HEK293 (cell line): ENCODE data around the gene GPR39.

Source experiments
- CTCF ChIP-seq: fragments of 450-650 bp; formaldehyde crosslinking; IDR thresholded peaks from 2 replicates; pipeline ENCODE4 v1.5.1; 2016; ENCODE audit warnings: missing biosample characterization, missing genetic modification characterization
- KLF16 ChIP-seq: fragments of 450-650 bp; formaldehyde crosslinking; IDR thresholded peaks from 2 replicates; pipeline ENCODE4 v1.5.1; 2017; ENCODE audit warnings: missing biosample characterization, missing genetic modification characterization
- REST ChIP-seq: fragments of 450-650 bp; formaldehyde crosslinking; IDR thresholded peaks from 2 replicates; pipeline ENCODE4 v1.5.1; 2016; ENCODE audit warnings: missing biosample characterization, missing genetic modification characterization
- SCRT1 ChIP-seq: fragments of 450-650 bp; formaldehyde crosslinking; IDR thresholded peaks from 2 replicates; pipeline ENCODE4 v1.5.1; 2016; ENCODE audit warnings: missing biosample characterization, missing genetic modification characterization, borderline replicate concordance
- TRIM28 ChIP-seq: IDR thresholded peaks from 2 replicates; pipeline ENCODE4 v1.6.1; 2011; ENCODE audit warnings: low read length, control low read depth, borderline replicate concordance
- ZBTB26 ChIP-seq: fragments of 450-650 bp; formaldehyde crosslinking; optimal IDR thresholded peaks from 2 replicates; pipeline ENCODE3; 2016; ENCODE audit warnings: missing biosample characterization, mild to moderate bottlenecking, missing genetic modification characterization
- ZBTB48 ChIP-seq: fragments of 450-650 bp; formaldehyde crosslinking; IDR thresholded peaks from 2 replicates; pipeline ENCODE4 v1.5.1; 2016; ENCODE audit warnings: missing biosample characterization, missing genetic modification characterization
- ZFP3 ChIP-seq: fragments of 450-650 bp; formaldehyde crosslinking; IDR thresholded peaks from 2 replicates; pipeline ENCODE4 v1.5.1; 2016; ENCODE audit warnings: low read depth, missing biosample characterization, missing genetic modification characterization
- ZNF311 ChIP-seq: fragments of 450-650 bp; formaldehyde crosslinking; IDR thresholded peaks from 2 replicates; pipeline ENCODE4 v1.5.1; 2017; ENCODE audit warnings: missing biosample characterization, missing genetic modification characterization, borderline replicate concordance
- ZNF510 ChIP-seq: fragments of 450-650 bp; formaldehyde crosslinking; IDR thresholded peaks from 2 replicates; pipeline ENCODE4 v1.5.1; 2018; ENCODE audit warnings: mild to moderate bottlenecking, missing genetic modification characterization, missing biosample characterization; ENCODE audit not compliant: insufficient replicate concordance
- ZNF561 ChIP-seq: fragments of 450-650 bp; IDR thresholded peaks from 2 replicates; pipeline ENCODE4 v1.5.1; 2018; ENCODE audit warnings: missing biosample characterization, missing genetic modification characterization, borderline replicate concordance
- ZNF571 ChIP-seq: fragments of 450-650 bp; formaldehyde crosslinking; IDR thresholded peaks from 2 replicates; pipeline ENCODE4 v1.5.0; 2017; ENCODE audit warnings: missing biosample characterization, missing genetic modification characterization
- TF ChIP-seq, protein P1 (sequence below): IDR thresholded peaks from 2 replicates; pipeline ENCODE4 v1.6.1; 2011; ENCODE audit warnings: mild to moderate bottlenecking, low read depth, low read length, borderline replicate concordance
- TF ChIP-seq, protein P2 (sequence below): fragments of 450-650 bp; formaldehyde crosslinking; IDR thresholded peaks from 2 replicates; pipeline ENCODE4 v1.5.1; 2016; ENCODE audit warnings: missing biosample characterization, missing genetic modification characterization, borderline replicate concordance

GRCh38 chr2:132652474-132652873, 235.9 kb downstream of the GPR39 start:
- no peak for TF ChIP-seq ZNF571 (tag by site-specific recombination)
- TF ChIP-seq ZNF510, result no peak
- TF ChIP-seq ZFP3 (tag by site-specific recombination), result no peak
- no peak for TF ChIP-seq CTCF
- TF ChIP-seq TRIM28, result no peak
- TF ChIP-seq, protein P1, sequence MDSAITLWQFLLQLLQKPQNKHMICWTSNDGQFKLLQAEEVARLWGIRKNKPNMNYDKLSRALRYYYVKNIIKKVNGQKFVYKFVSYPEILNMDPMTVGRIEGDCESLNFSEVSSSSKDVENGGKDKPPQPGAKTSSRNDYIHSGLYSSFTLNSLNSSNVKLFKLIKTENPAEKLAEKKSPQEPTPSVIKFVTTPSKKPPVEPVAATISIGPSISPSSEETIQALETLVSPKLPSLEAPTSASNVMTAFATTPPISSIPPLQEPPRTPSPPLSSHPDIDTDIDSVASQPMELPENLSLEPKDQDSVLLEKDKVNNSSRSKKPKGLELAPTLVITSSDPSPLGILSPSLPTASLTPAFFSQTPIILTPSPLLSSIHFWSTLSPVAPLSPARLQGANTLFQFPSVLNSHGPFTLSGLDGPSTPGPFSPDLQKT, result no peak
- no peak for TF ChIP-seq KLF16 (tag by site-specific recombination)
- no peak for TF ChIP-seq ZBTB48 (tag by site-specific recombination)
- no peak for TF ChIP-seq REST (tag by site-specific recombination)
- TF ChIP-seq SCRT1, result no peak
- TF ChIP-seq ZNF561 (tag by site-specific recombination), result no peak
- TF ChIP-seq ZNF311 (tag by site-specific recombination), result no peak
- TF ChIP-seq, protein P2, sequence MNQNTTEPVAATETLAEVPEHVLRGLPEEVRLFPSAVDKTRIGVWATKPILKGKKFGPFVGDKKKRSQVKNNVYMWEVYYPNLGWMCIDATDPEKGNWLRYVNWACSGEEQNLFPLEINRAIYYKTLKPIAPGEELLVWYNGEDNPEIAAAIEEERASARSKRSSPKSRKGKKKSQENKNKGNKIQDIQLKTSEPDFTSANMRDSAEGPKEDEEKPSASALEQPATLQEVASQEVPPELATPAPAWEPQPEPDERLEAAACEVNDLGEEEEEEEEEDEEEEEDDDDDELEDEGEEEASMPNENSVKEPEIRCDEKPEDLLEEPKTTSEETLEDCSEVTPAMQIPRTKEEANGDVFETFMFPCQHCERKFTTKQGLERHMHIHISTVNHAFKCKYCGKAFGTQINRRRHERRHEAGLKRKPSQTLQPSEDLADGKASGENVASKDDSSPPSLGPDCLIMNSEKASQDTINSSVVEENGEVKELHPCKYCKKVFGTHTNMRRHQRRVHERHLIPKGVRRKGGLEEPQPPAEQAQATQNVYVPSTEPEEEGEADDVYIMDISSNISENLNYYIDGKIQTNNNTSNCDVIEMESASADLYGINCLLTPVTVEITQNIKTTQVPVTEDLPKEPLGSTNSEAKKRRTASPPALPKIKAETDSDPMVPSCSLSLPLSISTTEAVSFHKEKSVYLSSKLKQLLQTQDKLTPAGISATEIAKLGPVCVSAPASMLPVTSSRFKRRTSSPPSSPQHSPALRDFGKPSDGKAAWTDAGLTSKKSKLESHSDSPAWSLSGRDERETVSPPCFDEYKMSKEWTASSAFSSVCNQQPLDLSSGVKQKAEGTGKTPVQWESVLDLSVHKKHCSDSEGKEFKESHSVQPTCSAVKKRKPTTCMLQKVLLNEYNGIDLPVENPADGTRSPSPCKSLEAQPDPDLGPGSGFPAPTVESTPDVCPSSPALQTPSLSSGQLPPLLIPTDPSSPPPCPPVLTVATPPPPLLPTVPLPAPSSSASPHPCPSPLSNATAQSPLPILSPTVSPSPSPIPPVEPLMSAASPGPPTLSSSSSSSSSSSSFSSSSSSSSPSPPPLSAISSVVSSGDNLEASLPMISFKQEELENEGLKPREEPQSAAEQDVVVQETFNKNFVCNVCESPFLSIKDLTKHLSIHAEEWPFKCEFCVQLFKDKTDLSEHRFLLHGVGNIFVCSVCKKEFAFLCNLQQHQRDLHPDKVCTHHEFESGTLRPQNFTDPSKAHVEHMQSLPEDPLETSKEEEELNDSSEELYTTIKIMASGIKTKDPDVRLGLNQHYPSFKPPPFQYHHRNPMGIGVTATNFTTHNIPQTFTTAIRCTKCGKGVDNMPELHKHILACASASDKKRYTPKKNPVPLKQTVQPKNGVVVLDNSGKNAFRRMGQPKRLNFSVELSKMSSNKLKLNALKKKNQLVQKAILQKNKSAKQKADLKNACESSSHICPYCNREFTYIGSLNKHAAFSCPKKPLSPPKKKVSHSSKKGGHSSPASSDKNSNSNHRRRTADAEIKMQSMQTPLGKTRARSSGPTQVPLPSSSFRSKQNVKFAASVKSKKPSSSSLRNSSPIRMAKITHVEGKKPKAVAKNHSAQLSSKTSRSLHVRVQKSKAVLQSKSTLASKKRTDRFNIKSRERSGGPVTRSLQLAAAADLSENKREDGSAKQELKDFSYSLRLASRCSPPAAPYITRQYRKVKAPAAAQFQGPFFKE (tag by site-specific recombination), result no peak
- TF ChIP-seq ZBTB26 (tag by site-specific recombination), result no peak
